ENCODE results near the gene ZNF302. TPM values are rescaled to one million over a fixed set of nuclear protein-coding genes. Genes with fewer than 3 reads are reported as not detected.

The ZNF302 gene
- total and polyA plus RNA-seq, 2 experiments from 2014 or later, result 16.6 to 27.4 TPM

DNA sequence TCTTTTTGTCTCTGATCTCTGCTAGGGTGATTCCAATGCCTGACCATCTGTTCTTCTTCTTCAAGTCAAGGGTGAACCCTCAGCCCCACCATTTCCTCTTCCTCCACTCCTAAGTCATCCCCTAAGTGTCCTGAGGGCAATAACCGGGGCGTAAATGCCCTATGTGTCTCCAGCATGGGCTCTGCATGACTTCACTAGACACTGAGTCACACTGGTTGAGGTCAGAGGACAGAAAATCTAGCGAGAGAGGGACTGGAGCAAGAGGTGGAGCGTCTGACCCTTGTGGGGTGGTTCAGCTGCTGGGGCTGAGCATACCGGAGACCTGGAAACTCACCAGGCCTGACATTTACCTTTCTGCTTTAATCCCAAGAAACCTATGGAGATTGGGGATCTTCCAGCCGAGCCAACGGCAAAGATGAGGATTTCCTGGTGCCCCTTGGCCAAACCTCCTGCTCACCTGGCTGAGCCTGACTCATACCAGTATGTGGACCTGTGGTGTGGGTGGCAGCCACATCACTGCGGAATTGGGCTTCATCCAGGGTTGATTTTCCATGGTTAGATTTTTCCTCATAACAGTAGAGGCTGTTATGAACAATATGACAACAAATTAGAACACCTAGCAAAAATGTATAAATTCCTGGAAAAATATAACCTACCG, 27.5 kb upstream of the ZNF302 start (continued):
- TF ChIP-seq NANOG (IDR thresholded peaks at IDR 0.05; ENCODE audit: borderline replicate concordance), result no peak
- no peak for TF ChIP-seq CREB1 (CRISPR knock-in tag; IDR thresholded peaks at IDR 0.05; ENCODE audit: low read depth)
- no peak for TF ChIP-seq ZNF114 (CRISPR knock-in tag; IDR thresholded peaks at IDR 0.05)
- TF ChIP-seq, protein P1, sequence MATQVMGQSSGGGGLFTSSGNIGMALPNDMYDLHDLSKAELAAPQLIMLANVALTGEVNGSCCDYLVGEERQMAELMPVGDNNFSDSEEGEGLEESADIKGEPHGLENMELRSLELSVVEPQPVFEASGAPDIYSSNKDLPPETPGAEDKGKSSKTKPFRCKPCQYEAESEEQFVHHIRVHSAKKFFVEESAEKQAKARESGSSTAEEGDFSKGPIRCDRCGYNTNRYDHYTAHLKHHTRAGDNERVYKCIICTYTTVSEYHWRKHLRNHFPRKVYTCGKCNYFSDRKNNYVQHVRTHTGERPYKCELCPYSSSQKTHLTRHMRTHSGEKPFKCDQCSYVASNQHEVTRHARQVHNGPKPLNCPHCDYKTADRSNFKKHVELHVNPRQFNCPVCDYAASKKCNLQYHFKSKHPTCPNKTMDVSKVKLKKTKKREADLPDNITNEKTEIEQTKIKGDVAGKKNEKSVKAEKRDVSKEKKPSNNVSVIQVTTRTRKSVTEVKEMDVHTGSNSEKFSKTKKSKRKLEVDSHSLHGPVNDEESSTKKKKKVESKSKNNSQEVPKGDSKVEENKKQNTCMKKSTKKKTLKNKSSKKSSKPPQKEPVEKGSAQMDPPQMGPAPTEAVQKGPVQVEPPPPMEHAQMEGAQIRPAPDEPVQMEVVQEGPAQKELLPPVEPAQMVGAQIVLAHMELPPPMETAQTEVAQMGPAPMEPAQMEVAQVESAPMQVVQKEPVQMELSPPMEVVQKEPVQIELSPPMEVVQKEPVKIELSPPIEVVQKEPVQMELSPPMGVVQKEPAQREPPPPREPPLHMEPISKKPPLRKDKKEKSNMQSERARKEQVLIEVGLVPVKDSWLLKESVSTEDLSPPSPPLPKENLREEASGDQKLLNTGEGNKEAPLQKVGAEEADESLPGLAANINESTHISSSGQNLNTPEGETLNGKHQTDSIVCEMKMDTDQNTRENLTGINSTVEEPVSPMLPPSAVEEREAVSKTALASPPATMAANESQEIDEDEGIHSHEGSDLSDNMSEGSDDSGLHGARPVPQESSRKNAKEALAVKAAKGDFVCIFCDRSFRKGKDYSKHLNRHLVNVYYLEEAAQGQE (IDR thresholded peaks at IDR 0.05; ENCODE audit: unreplicated experiment), result no peak
- no peak for TF ChIP-seq ZNF331 (CRISPR knock-in tag; IDR thresholded peaks at IDR 0.05; ENCODE audit: low read depth)
- TF ChIP-seq EZH2 (IDR thresholded peaks at IDR 0.05; ENCODE audit: low read depth, unreplicated experiment), result no peak
- TF ChIP-seq POLR2AphosphoS5 (IDR thresholded peaks at IDR 0.05; ENCODE audit: low read depth), result no peak
- TF ChIP-seq EZH2phosphoT487 (IDR thresholded peaks at IDR 0.05; ENCODE audit: unreplicated experiment), result no peak

DNA sequence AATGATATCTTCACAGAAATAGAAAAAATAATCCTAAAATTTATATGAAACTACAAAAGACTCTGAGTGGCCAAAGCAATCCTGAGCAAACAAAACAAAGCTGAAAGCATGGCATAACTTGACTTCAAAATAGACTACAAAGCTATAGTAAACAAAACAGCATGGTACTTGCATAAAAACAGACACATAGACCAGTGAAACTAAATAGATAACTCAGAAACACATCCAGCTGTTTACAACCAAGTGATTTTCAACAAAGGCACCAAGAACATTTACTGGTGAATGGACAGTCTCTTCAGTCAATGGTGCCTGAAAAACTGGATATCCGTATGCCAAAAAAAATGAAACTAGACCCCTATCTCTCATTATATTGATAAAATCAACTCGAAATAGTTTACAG, 25.7 kb upstream of the ZNF302 start:
- Mint-ChIP-seq H3K36me3 (ENCODE audit: low read depth) (peaks cover 4% of the 10 kb centered on the region; the same call in 2 of the 3 replicates), H3K9me3 (peaks cover 47% of the 10 kb centered on the region), H3K4me1 (no peaks in the 10 kb centered on the region), H3K27ac (no peak overlapping the region), H3K27me3 (ENCODE audit: insufficient read depth, low read depth, poor library complexity) (no peaks in the 10 kb centered on the region), H3K4me3 (no peak overlapping the region)
- Histone ChIP-seq H4K20me1 (replicated peaks; ENCODE audit: insufficient read depth) (no peaks in the 10 kb centered on the region), H3K4me3 (no peak overlapping the region), H3K4me1 (ENCODE audit: insufficient read depth) (no peaks in the 10 kb centered on the region), H3F3A (replicated peaks; ENCODE audit: low read depth) (no peaks in the 10 kb centered on the region), H3K27ac (ENCODE audit: low read depth) (no peak overlapping the region), H3K9me2 (ENCODE audit: insufficient read depth) (no peaks in the 10 kb centered on the region), H3K4me2 (no peak overlapping the region), H3K27me3 (ENCODE audit: insufficient read depth) (no peaks in the 10 kb centered on the region), H2AFZ (no peak overlapping the region), H3K36me3 (ENCODE audit: insufficient read depth) (no peaks in the 10 kb centered on the region), H3K79me2 (replicated peaks; ENCODE audit: insufficient read depth) (no peaks in the 10 kb centered on the region)
- no peak for ATAC-seq
- DNase-seq (ENCODE audit: low spot score), result no peak
- TF ChIP-seq ZNF114 (CRISPR knock-in tag; IDR thresholded peaks at IDR 0.05), result no peak
- TF ChIP-seq, protein P2, sequence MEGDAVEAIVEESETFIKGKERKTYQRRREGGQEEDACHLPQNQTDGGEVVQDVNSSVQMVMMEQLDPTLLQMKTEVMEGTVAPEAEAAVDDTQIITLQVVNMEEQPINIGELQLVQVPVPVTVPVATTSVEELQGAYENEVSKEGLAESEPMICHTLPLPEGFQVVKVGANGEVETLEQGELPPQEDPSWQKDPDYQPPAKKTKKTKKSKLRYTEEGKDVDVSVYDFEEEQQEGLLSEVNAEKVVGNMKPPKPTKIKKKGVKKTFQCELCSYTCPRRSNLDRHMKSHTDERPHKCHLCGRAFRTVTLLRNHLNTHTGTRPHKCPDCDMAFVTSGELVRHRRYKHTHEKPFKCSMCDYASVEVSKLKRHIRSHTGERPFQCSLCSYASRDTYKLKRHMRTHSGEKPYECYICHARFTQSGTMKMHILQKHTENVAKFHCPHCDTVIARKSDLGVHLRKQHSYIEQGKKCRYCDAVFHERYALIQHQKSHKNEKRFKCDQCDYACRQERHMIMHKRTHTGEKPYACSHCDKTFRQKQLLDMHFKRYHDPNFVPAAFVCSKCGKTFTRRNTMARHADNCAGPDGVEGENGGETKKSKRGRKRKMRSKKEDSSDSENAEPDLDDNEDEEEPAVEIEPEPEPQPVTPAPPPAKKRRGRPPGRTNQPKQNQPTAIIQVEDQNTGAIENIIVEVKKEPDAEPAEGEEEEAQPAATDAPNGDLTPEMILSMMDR (conservative IDR thresholded peaks at IDR 0.05; ENCODE audit: low read depth in 2 of 2), result no peak
- no peak for TF ChIP-seq EZH2phosphoT487 (IDR thresholded peaks at IDR 0.05; ENCODE audit: unreplicated experiment)
- no peak for TF ChIP-seq JUNB (IDR thresholded peaks at IDR 0.05; ENCODE audit: unreplicated experiment)
